Esophagus muscularis mucosa (tissue), 3 donors: Measurements from ENCODE around the gene ZCCHC4.

Source experiments
- CTCF ChIP-seq, 3 experiments: fragments of 200-600 bp in 2 of 3; fragments of 450-650 bp in 1 of 3; sonication (generic) in 2 of 3; IDR thresholded peaks; one replicate each; pipeline ENCODE4 v1.5.1; 2017 to 2019; ENCODE audit warnings: antibody characterized with exemption in 3 of 3, mild to moderate bottlenecking in 2 of 3, moderate library complexity in 1 of 3
- EP300 ChIP-seq: sonication (generic); formaldehyde crosslinking; IDR thresholded peaks from one replicate; pipeline ENCODE4 v1.6.1; 2017; ENCODE audit warnings: antibody characterized with exemption

DNA sequence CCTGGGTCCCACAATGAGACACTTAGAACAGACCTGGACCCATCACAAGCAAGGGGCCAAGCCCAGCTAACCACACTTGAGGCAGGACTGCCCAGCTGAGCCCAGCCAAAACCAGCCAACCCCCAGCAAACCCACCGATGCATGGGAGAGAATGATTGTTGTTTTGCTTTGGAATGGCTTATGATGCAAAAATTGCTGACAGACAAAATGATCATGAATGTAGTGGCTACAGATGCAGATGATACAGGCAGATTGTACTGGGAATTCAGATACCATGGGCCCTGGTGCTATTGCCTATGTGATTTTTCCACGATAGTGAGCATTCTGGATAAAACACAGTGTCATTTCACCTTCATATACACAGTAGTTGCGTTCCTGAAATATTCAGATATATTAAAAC is 9.0 kb upstream of the ZCCHC4 start:
- TF ChIP-seq CTCF (IDR thresholded peaks at IDR 0.05), result no peak
- no peak for TF ChIP-seq EP300
